SU-DHL-6 (cell line): Measurements from ENCODE around the gene SMARCD2.

Experiments
- H2AFZ ChIP-seq: fragments of 200-600 bp; sonication (generic); 2 replicates; pipeline ENCODE4 v1.6.1; 2014; ENCODE audit warnings: low read depth, mild to moderate bottlenecking, moderate library complexity, mixed read lengths, antibody characterized with exemption, low read length; ENCODE audit not compliant: severe bottlenecking
- H3F3A ChIP-seq: fragments of 200-600 bp; shearing (Covaris generic); 2 replicates; pipeline ENCODE4 v1.6.0; 2016; ENCODE audit warnings: antibody characterized with exemption, mild to moderate bottlenecking; ENCODE audit not compliant: insufficient read depth
- H3K27ac ChIP-seq: fragments of 200-600 bp; sonication (generic); 2 replicates; pipeline ENCODE4 v1.5.1; 2016; ENCODE audit warnings: low read depth, mild to moderate bottlenecking, low read length, moderate library complexity, mixed read lengths
- H3K27me3 ChIP-seq: fragments of 200-600 bp; sonication (generic), shearing (Covaris generic); 2 replicates; pipeline ENCODE4 v1.6.0; 2014; ENCODE audit warnings: mild to moderate bottlenecking, low read length
- H3K36me3 ChIP-seq: fragments of 200-600 bp; sonication (generic); 2 replicates; pipeline ENCODE4 v1.6.1; 2014; ENCODE audit warnings: mild to moderate bottlenecking, low read length, mixed read lengths
- H3K4me2 ChIP-seq: fragments of 300-600, 200-600 bp; shearing (Covaris generic), sonication (generic); 2 replicates; pipeline ENCODE4 v1.6.0; 2014; ENCODE audit warnings: low read length, low read depth, mild to moderate bottlenecking; ENCODE audit not compliant: poor library complexity, severe bottlenecking
- H3K4me3 ChIP-seq: fragments of 200-600 bp; sonication (generic); 2 replicates; pipeline ENCODE4 v1.5.1; 2014; ENCODE audit warnings: antibody characterized with exemption, low read length, mild to moderate bottlenecking, mixed read lengths; ENCODE audit not compliant: insufficient read depth, poor library complexity, severe bottlenecking
- H3K79me2 ChIP-seq: fragments of 200-600 bp; sonication (generic); 2 replicates; pipeline ENCODE4 v1.6.1; 2014; ENCODE audit warnings: mild to moderate bottlenecking, low read length, moderate library complexity; ENCODE audit not compliant: insufficient read depth
- H3K9ac ChIP-seq: fragments of 200-600 bp; sonication (generic); 2 replicates; pipeline ENCODE4 v1.7.0; 2014; ENCODE audit warnings: mild to moderate bottlenecking, low read length
- H3K9me2 ChIP-seq: fragments of 200-600 bp; sonication (generic); replicated peaks from 2 replicates; pipeline ENCODE4 v1.6.1; 2014; ENCODE audit warnings: low read length; ENCODE audit not compliant: insufficient read depth
- H3K9me3 ChIP-seq: fragments of 200-600 bp; sonication (generic); 2 replicates; pipeline ENCODE4 v1.6.1; 2014; ENCODE audit warnings: low read length, mixed read lengths; ENCODE audit not compliant: insufficient read depth
- H4K20me1 ChIP-seq: fragments of 200-600 bp; sonication (generic); 2 replicates; pipeline ENCODE4 v1.6.1; 2014; ENCODE audit warnings: low read depth, mild to moderate bottlenecking, antibody characterized with exemption, low read length, moderate library complexity, mixed read lengths
- EZH2phosphoT487 ChIP-seq: fragments of 200-600 bp; sonication (generic), shearing (Covaris generic); conservative IDR thresholded peaks from 2 replicates; pipeline ENCODE4 v1.6.1; 2018; ENCODE audit warnings: mild to moderate bottlenecking, antibody characterized with exemption, low read length, moderate library complexity, mixed read lengths
- TF ChIP-seq, protein P1 (sequence below): fragments of 200-600 bp; sonication (generic); IDR thresholded peaks from one replicate; pipeline ENCODE4 v1.5.1; 2017; ENCODE audit warnings: antibody characterized with exemption, mild to moderate bottlenecking, low read length, moderate library complexity; ENCODE audit not compliant: insufficient read depth, poor library complexity, severe bottlenecking

The SMARCD2 gene

DNA sequence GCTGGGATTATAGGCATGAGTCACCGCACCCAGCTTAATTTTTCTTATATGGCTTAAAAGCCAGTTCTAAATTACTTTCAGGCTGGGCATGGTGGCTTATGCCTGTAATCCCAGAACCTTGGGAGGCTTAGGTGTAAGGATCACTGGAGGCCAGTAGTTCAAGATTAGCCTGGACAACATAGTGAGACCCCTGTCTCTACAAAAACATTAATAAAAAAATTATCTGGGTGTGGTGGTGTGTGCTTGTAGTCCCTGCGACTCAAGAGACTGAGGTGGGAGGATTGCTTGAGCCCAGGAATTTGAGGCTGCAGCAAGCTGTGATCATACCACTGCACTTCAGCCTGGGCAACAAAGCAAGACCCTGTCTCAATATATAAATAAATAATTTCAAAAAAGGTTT lies 10.8 kb upstream of the SMARCD2 start:
- no peaks in the 10 kb centered on the region for H3K9me2 ChIP-seq
- H3K4me2 ChIP-seq = no peak overlapping the region
- TF ChIP-seq, protein P1, sequence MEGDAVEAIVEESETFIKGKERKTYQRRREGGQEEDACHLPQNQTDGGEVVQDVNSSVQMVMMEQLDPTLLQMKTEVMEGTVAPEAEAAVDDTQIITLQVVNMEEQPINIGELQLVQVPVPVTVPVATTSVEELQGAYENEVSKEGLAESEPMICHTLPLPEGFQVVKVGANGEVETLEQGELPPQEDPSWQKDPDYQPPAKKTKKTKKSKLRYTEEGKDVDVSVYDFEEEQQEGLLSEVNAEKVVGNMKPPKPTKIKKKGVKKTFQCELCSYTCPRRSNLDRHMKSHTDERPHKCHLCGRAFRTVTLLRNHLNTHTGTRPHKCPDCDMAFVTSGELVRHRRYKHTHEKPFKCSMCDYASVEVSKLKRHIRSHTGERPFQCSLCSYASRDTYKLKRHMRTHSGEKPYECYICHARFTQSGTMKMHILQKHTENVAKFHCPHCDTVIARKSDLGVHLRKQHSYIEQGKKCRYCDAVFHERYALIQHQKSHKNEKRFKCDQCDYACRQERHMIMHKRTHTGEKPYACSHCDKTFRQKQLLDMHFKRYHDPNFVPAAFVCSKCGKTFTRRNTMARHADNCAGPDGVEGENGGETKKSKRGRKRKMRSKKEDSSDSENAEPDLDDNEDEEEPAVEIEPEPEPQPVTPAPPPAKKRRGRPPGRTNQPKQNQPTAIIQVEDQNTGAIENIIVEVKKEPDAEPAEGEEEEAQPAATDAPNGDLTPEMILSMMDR = no peak
- TF ChIP-seq EZH2phosphoT487 = no peak
- no peaks in the 10 kb centered on the region for H3K79me2 ChIP-seq
- peaks cover 5% of the 10 kb centered on the region; the same call in 1 of the 2 replicates for H3K9me3 ChIP-seq
- no peaks in the 10 kb centered on the region for H3F3A ChIP-seq
- H4K20me1 ChIP-seq = no peaks in the 10 kb centered on the region
- H3K27ac ChIP-seq = no peak overlapping the region
- no peaks in the 10 kb centered on the region for H3K27me3 ChIP-seq
- no peaks in the 10 kb centered on the region for H3K36me3 ChIP-seq
- no peak overlapping the region for H3K9ac ChIP-seq
- no peak overlapping the region for H3K4me3 ChIP-seq
- H2AFZ ChIP-seq = no peak overlapping the region

DNA sequence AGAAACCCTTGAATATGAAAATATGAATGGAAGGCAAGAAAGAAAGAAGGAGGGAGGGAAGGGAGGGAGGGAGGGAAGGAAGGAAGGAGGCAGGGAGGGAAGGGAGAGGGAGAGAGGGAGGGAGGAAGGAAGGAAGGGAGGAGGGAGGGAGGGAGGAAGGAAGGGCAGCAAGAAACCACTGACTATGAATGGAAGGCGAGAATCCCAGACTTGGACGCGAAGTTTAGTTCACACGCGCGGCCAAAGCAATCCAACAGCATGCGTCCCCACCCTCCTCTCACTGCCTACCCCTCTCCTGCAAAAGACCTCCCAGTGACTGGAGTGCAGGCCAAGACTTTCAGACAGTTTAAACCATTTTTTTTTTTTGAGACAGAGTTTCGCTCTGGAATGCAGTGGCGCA lies 7.9 kb upstream of the SMARCD2 start:
- Histone ChIP-seq H3K79me2 (no peaks in the 10 kb centered on the region), H2AFZ (no peak overlapping the region), H3K9me3 (peaks cover 7% of the 10 kb centered on the region; the same call in 1 of the 2 replicates), H3K27ac (no peak overlapping the region), H3F3A (no peaks in the 10 kb centered on the region; the same call in 1 of the 2 replicates), H3K4me3 (no peak overlapping the region), H3K36me3 (no peaks in the 10 kb centered on the region), H3K27me3 (no peaks in the 10 kb centered on the region), H4K20me1 (no peaks in the 10 kb centered on the region), H3K9me2 (no peaks in the 10 kb centered on the region), H3K9ac (no peak overlapping the region), H3K4me2 (no peak overlapping the region)
- TF ChIP-seq, protein P1 = no peak
- TF ChIP-seq EZH2phosphoT487 = no peak

DNA sequence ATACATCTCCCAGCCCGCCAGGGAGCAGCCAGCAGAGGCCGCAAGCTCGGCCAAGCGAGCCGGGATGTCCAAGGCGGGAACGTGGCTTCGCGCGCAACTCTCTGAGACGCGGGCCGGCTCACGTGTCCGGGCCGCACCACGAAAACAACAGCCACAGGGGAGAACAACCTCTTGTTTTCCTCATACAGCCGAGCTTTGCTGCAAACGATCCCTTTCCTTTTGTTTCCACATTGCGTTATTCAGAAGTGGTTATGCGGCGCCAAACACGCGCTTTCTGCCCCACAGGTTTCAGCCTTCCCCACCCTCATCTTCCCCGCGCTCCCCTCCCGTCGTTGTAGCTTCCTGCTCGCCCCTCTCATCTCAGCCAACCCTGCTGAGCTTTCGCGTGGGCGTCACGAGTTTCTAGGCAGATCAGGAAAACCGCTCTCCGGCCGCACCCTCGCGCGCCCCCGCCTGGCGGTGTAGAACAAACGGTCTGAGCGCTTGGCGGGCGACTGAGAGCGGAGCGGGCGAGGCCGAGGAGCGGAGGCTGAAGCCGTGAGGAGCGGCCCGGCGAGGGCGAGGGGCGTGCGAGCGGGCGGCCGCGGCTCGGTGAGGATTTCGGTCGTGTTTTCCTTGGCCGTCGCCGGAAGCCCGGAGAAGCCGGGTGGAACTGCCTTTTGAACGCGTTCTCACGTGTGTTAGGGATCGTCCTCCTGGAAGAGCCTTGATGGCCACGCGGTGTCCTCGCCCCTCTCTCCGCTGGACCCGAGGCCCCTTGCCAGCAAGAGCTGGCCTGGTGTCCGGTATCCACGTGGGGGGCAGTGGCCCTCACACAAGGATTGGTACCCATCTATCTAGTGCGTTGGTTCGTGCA lies 6.6 kb upstream of the SMARCD2 start:
- no peaks in the 10 kb centered on the region for H3K36me3 ChIP-seq
- peak overlapping the region; percentile 8; the same call in 1 of the 2 replicates for H3K9ac ChIP-seq
- TF ChIP-seq EZH2phosphoT487 = no peak
- TF ChIP-seq, protein P1 = peak; percentile 65
- H3K27ac ChIP-seq = no peak overlapping the region
- no peaks in the 10 kb centered on the region for H3K79me2 ChIP-seq
- H3F3A ChIP-seq = peaks cover 6% of the 10 kb centered on the region
- H3K4me2 ChIP-seq = peak overlapping the region; percentile 33
- no peaks in the 10 kb centered on the region for H3K27me3 ChIP-seq
- no peak overlapping the region for H3K4me3 ChIP-seq
- no peaks in the 10 kb centered on the region for H4K20me1 ChIP-seq
- no peaks in the 10 kb centered on the region for H3K9me2 ChIP-seq
- peak overlapping the region; percentile 89 for H2AFZ ChIP-seq
- H3K9me3 ChIP-seq = peaks cover 7% of the 10 kb centered on the region; the same call in 1 of the 2 replicates
